Thyroid gland (tissue), 4 donors: ENCODE measurements around the gene SYNPO2.

Source experiments
- POLR2A ChIP-seq, 2 donors: fragments of 450-650 bp; IDR thresholded peaks; one replicate each; pipeline ENCODE4 v1.6.1; 2017; ENCODE audit warnings: antibody characterized with exemption in 2 of 2, mild to moderate bottlenecking in 2 of 2, moderate library complexity in 1 of 2
- TF ChIP-seq, protein P1 (sequence below), 6 experiments: fragments of 200-600 bp in 3 of 6; fragments of 450-650 bp in 3 of 6; sonication (generic) in 3 of 6; IDR thresholded peaks; one replicate each; pipeline ENCODE4 v1.5.1; 2016 to 2019; ENCODE audit warnings: antibody characterized with exemption in 6 of 6, mild to moderate bottlenecking in 2 of 6, inconsistent platforms in 1 of 6, moderate library complexity in 1 of 6

DNA sequence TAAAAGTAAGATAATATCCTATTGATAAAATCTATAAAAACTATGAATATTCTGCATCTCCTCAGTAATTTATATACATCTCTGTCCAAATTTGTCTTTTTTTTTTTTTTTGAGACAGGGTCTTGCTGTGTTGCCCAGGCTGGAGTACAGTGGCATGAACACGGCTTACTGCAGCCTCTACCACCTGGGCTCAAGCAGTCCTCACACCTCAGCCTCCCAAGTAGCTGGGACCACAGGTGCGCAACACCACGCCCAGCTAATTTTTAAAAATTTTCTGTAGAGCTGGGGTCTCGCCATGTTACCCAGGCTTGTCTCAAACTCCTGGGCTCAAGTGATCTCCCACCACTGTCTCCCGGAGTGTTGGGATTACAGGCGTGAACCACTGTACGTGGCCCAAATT, 40.4 kb upstream of the SYNPO2 start:
- TF ChIP-seq POLR2A (IDR thresholded peaks at IDR 0.05) = no peak
- TF ChIP-seq, protein P1, sequence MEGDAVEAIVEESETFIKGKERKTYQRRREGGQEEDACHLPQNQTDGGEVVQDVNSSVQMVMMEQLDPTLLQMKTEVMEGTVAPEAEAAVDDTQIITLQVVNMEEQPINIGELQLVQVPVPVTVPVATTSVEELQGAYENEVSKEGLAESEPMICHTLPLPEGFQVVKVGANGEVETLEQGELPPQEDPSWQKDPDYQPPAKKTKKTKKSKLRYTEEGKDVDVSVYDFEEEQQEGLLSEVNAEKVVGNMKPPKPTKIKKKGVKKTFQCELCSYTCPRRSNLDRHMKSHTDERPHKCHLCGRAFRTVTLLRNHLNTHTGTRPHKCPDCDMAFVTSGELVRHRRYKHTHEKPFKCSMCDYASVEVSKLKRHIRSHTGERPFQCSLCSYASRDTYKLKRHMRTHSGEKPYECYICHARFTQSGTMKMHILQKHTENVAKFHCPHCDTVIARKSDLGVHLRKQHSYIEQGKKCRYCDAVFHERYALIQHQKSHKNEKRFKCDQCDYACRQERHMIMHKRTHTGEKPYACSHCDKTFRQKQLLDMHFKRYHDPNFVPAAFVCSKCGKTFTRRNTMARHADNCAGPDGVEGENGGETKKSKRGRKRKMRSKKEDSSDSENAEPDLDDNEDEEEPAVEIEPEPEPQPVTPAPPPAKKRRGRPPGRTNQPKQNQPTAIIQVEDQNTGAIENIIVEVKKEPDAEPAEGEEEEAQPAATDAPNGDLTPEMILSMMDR (IDR thresholded peaks at IDR 0.05) = no peak
